ENCODE measurements around the gene MAP3K5. TPM values are rescaled to one million over a fixed set of nuclear protein-coding genes. Genes with fewer than 3 reads are reported as not detected.

MAP3K5 gene
- total RNA-seq, 1 donor from 2014 or later: 0.02 TPM

DNA sequence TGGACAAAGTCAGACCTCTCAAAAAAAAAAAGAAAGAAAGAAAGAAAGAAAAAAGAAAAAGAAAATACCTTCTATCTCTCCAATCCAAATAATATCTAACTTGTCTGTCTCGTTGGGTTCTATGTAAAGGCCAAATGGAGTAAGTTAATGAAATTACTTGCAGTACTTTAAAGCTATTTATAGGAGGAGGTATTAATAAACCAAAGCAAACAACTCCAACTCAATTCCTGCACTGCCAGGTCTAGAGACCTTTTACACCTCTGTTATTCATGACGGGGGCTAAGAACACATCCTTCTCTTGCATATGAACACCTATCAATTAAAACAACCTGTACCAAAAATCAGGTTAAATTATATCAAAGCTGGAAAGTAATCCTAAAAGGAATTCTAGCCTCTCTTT lies 80.6 kb downstream of the MAP3K5 start:
- Histone ChIP-seq H3K4me2 (no peak overlapping the region), H4K20me1 (ENCODE audit: low read depth) (no peaks in the 10 kb centered on the region), H3K36me3 (no peaks in the 10 kb centered on the region), H3K9ac (no peak overlapping the region), H3K27me3 (no peaks in the 10 kb centered on the region), H3K9me3 (ENCODE audit: low read depth) (no peaks in the 10 kb centered on the region), H3K4me3 (no peak overlapping the region), H3F3A (ENCODE audit: low read depth) (no peaks in the 10 kb centered on the region), H3K27ac (no peak overlapping the region), H3K79me2 (ENCODE audit: low read depth) (no peaks in the 10 kb centered on the region), H2AFZ (replicated peaks) (no peak overlapping the region), H3K4me1 (no peaks in the 10 kb centered on the region)
- Mint-ChIP-seq H3K27me3 (ENCODE audit: insufficient read depth, low read depth) (peaks cover 2% of the 10 kb centered on the region), H3K27ac (no peak overlapping the region), H3K9me3 (no peaks in the 10 kb centered on the region), H3K4me3 (no peak overlapping the region), H3K4me1 (no peaks in the 10 kb centered on the region), H3K36me3 (no peaks in the 10 kb centered on the region)
- TF ChIP-seq, protein P1, sequence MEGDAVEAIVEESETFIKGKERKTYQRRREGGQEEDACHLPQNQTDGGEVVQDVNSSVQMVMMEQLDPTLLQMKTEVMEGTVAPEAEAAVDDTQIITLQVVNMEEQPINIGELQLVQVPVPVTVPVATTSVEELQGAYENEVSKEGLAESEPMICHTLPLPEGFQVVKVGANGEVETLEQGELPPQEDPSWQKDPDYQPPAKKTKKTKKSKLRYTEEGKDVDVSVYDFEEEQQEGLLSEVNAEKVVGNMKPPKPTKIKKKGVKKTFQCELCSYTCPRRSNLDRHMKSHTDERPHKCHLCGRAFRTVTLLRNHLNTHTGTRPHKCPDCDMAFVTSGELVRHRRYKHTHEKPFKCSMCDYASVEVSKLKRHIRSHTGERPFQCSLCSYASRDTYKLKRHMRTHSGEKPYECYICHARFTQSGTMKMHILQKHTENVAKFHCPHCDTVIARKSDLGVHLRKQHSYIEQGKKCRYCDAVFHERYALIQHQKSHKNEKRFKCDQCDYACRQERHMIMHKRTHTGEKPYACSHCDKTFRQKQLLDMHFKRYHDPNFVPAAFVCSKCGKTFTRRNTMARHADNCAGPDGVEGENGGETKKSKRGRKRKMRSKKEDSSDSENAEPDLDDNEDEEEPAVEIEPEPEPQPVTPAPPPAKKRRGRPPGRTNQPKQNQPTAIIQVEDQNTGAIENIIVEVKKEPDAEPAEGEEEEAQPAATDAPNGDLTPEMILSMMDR (IDR thresholded peaks at IDR 0.05): no peak
- TF ChIP-seq EZH2 (IDR thresholded peaks at IDR 0.05): no peak
- no peak for TF ChIP-seq EZH2phosphoT487 (IDR thresholded peaks at IDR 0.05)
- no peak for DNase-seq (ENCODE audit: low spot score)

DNA sequence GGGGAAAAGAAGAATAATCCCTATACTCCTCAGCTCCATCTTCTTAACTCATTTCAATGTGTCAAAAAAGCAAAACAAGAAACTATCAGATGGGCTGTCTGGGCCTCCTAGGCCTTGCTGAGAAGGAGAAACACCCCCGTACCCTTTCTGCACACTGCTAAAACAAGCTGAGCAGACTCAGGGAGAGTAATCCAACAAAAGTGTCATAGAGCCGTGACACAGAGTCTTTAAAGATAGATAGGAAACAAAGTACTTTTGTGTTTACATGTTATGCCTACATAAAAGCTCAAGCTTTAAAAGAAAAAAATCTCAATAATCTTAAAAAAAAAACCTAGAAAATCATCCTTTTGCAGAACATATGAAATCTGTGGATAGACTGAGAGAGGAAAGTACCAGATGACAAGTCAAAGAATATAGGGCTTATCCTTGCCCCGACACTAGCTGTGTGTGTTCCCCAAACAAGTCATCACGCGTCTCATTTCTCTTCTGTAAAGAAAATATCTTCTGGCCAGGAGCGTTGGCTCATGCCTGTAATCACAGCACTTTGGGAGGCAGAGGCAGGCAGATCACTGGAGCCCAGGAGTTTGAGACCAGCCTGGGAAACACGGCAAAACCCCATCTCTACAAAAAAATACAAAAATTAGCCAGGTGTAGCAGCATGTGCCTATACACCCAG lies 81.3 kb downstream of the MAP3K5 start:
- no peaks in the 10 kb centered on the region for H3K9me3 ChIP-seq (ENCODE audit: low read depth)
- H3K79me2 ChIP-seq (ENCODE audit: low read depth): no peaks in the 10 kb centered on the region
- H3K4me3 ChIP-seq: no peak overlapping the region
- peaks cover 2% of the 10 kb centered on the region for H3K27me3 Mint-ChIP-seq (ENCODE audit: insufficient read depth, low read depth)
- peaks cover 4% of the 10 kb centered on the region for H3K4me1 Mint-ChIP-seq
- no peaks in the 10 kb centered on the region for H3K36me3 ChIP-seq
- H3K9ac ChIP-seq: no peak overlapping the region
- no peaks in the 10 kb centered on the region for H3F3A ChIP-seq (ENCODE audit: low read depth)
- no peaks in the 10 kb centered on the region for H4K20me1 ChIP-seq (ENCODE audit: low read depth)
- H3K27ac ChIP-seq: no peak overlapping the region
- no peaks in the 10 kb centered on the region for H3K9me3 Mint-ChIP-seq
- no peak overlapping the region for H3K4me2 ChIP-seq
- no peak overlapping the region for H3K4me3 Mint-ChIP-seq
- no peak overlapping the region for H3K27ac Mint-ChIP-seq
- DNase-seq (ENCODE audit: low spot score): no peak
- H3K4me1 ChIP-seq: no peaks in the 10 kb centered on the region
- H2AFZ ChIP-seq (replicated peaks): no peak overlapping the region
- H3K36me3 Mint-ChIP-seq: no peaks in the 10 kb centered on the region
- TF ChIP-seq, protein P1 (IDR thresholded peaks at IDR 0.05): no peak
- TF ChIP-seq EZH2 (IDR thresholded peaks at IDR 0.05) (no peak), EZH2phosphoT487 (IDR thresholded peaks at IDR 0.05) (no peak)
- no peaks in the 10 kb centered on the region for H3K27me3 ChIP-seq

DNA sequence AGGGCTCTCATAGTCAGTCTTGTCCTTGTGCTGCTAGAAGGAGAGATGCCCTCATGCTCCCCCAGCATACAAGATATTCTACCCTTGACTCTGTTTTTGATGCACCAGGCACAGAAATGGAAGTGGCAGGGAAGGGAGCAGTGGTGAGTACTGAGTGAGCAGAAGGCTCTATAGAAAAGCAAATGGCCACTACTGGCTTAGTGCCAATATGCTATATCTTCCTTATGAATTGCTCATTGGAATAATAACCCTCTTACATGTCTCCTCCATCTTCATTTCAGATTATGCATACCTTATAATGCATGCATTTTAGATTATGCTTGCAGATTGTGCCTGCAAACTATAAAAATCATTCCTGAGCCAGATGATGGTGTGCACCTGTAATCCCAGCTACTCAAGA lies 82.8 kb downstream of the MAP3K5 start:
- no peak overlapping the region for H3K4me3 Mint-ChIP-seq
- H3K4me3 ChIP-seq: no peak overlapping the region
- no peak overlapping the region for H3K9ac ChIP-seq

More for the DNA sequence above, 82.8 kb downstream of the MAP3K5 start:
- DNase-seq (ENCODE audit: low spot score): no peak
- Mint-ChIP-seq H3K9me3 (no peaks in the 10 kb centered on the region), H3K27ac (no peak overlapping the region), H3K36me3 (no peaks in the 10 kb centered on the region), H3K27me3 (ENCODE audit: insufficient read depth, low read depth) (peaks cover 2% of the 10 kb centered on the region), H3K4me1 (peaks cover 4% of the 10 kb centered on the region)
- H3K9me3 ChIP-seq (ENCODE audit: low read depth): no peaks in the 10 kb centered on the region
- H3K4me1 ChIP-seq: no peaks in the 10 kb centered on the region
- no peaks in the 10 kb centered on the region for H3K79me2 ChIP-seq (ENCODE audit: low read depth)
- no peak overlapping the region for H3K27ac ChIP-seq
- no peak overlapping the region for H2AFZ ChIP-seq (replicated peaks)
- H3K27me3 ChIP-seq: no peaks in the 10 kb centered on the region
- TF ChIP-seq, protein P1 (IDR thresholded peaks at IDR 0.05): no peak
- TF ChIP-seq EZH2 (IDR thresholded peaks at IDR 0.05) (no peak), EZH2phosphoT487 (IDR thresholded peaks at IDR 0.05) (no peak)
- no peaks in the 10 kb centered on the region for H3F3A ChIP-seq (ENCODE audit: low read depth)
- no peaks in the 10 kb centered on the region for H3K36me3 ChIP-seq
- no peaks in the 10 kb centered on the region for H4K20me1 ChIP-seq (ENCODE audit: low read depth)
- no peak overlapping the region for H3K4me2 ChIP-seq
